ENCODE measurements around the gene PPP1R2. TPM values are rescaled to one million over a fixed set of nuclear protein-coding genes. Genes with fewer than 3 reads are reported as not detected.

PPP1R2 gene
- total and polyA plus RNA-seq, 9 of the 15 experiments (the other 6 are each of a cell fraction or from before 2014, with no cell fraction given), result 9.4 to 115 (median 40.3) TPM

GRCh38 chr3:195556390-195556789 is 13.3 kb upstream of the PPP1R2 start (continued):
- TF ChIP-seq EZH2 (IDR thresholded peaks at IDR 0.05; ENCODE audit: borderline replicate concordance, low read depth, low read length) (no peak), EHMT2 (IDR thresholded peaks at IDR 0.05) (peak; percentile 61; the same call in 1 of the 2 replicates), YY1 (IDR thresholded peaks at IDR 0.05; ENCODE audit: borderline replicate concordance in 1 of 3, control insufficient read depth in 1 of 3, extremely low read depth in 1 of 3, insufficient read depth in 3 of 3, insufficient read length in 1 of 3, insufficient replicate concordance in 2 of 3, low read depth in 1 of 3, low read length in 2 of 3) (peak in 1 of 3 experiments; percentile 23)

- peak in 1 of 4 experiments; percentile 19 for DNase-seq (ENCODE audit: extremely low read depth in 1 of 4, low spot score in 3 of 4)
- CTCF ChIA-PET (ENCODE audit: low intra/inter-chr PET ratio), result interaction anchor here (1.0 kb wide), 1 partner anchor 295 kb away, joined by 3 read pairs; no protein-coding TSS in a partner anchor
Observed at GRCh38 chr3:195555110-195555509, 12.0 kb upstream of the PPP1R2 start.

More at GRCh38 chr3:195555110-195555509, 12.0 kb upstream of the PPP1R2 start:
- H3K4me3 ChIP-seq, result no peak overlapping the region
- BruUV-seq (replicated peaks), result no TSS peak
- no peaks in the 10 kb centered on the region for H3K9me3 ChIP-seq (replicated peaks; ENCODE audit: control insufficient read depth, insufficient read depth, low read depth, low read length)
- no peaks in the 10 kb centered on the region for H3K9me1 ChIP-seq (ENCODE audit: control insufficient read depth, insufficient read depth, low read length)
- ATAC-seq (peak; percentile 41; the same call in 2 of the 3 replicates), FAIRE-seq (no peak)
- H3K4me2 ChIP-seq (ENCODE audit: insufficient read depth, low read length), result no peak overlapping the region
- in situ Hi-C loops (cut with MboI) (no loop called here), intact Hi-C loops (cut with micrococcal nuclease) (loop anchor here (5.0 kb wide), 2 partner anchors 57 to 222 kb away; no protein-coding TSS in a partner anchor)
- no peak overlapping the region for H2AFZ ChIP-seq (ENCODE audit: low read depth, low read length)
- 8% methylated on average over 8 of the region's 8 CpGs for WGBS (ENCODE audit: insufficient coverage, low coverage, missing lambda C conversion rate)
- H3K4me1 ChIP-seq (replicated peaks in 1 of 2; ENCODE audit: control insufficient read depth in 2 of 2, insufficient read depth in 2 of 2, low read length in 2 of 2), result peaks cover 0 to 3% of the 10 kb centered on the region in 2 experiments; a peak in 1 of 5 replicates
- H3K9ac ChIP-seq (ENCODE audit: insufficient read depth in 1 of 2, low read depth in 2 of 2, low read length in 2 of 2), result no peak overlapping the region
- no peaks in the 10 kb centered on the region for H3K36me3 ChIP-seq (ENCODE audit: control insufficient read depth, insufficient read depth, low read length)
- H3K79me2 ChIP-seq (ENCODE audit: control insufficient read depth, insufficient read depth, low read length), result no peaks in the 10 kb centered on the region
- H4K20me1 ChIP-seq (replicated peaks; ENCODE audit: control insufficient read depth, insufficient read depth, low read length), result no peaks in the 10 kb centered on the region
- no peak overlapping the region for H3K27ac ChIP-seq (ENCODE audit: extremely low read depth, low read depth, low read length)
- TF ChIP-seq PKNOX1 (IDR thresholded peaks at IDR 0.05), result 0 out of 2 replicates have a peak, but pooled peaks have one; percentile 3
- TF ChIP-seq ZBTB34 (CRISPR knock-in tag; IDR thresholded peaks at IDR 0.05), result no peak
- peaks cover 4 to 17% of the 10 kb centered on the region in 2 experiments; a peak in 2 of 5 replicates for H3K27me3 ChIP-seq (ENCODE audit: control insufficient read depth in 2 of 2, insufficient read depth in 2 of 2, low read length in 2 of 2)
- POLR2A ChIA-PET, result interaction anchor here (1.2 to 2.8 kb wide), 3 partner anchors 10 to 29 kb away, joined by 3 to 9 read pairs (median 5); partner anchors contain the start of genes APOD and PPP1R2

Measured in K562 (cell line).